ENCODE data around the gene ACADSB.

ACADSB gene

GRCh38 chr10:123008355-123009104 is at the start of gene ACADSB, which contains the start of gene IKZF5:
Gene ACADSB (plus strand): TSS chr10:123009006. CDS start chr10:123009030, 24 bp downstream.
Gene IKZF5 (minus strand): TSS chr10:123008795. CDS start chr10:122998625, 10,170 bp downstream.
- DNase-seq = peak; percentile 73

- DNase-seq = no peak
Measured at GRCh38 chr10:122962405-122962804, 46.4 kb upstream of the ACADSB start.

- no peak for DNase-seq
Measured at GRCh38 chr10:122966879-122967278, 41.9 kb upstream of the ACADSB start.

- DNase-seq = no peak
Measured at GRCh38 chr10:122968698-122969097, 40.1 kb upstream of the ACADSB start.

GRCh38 chr10:122974023-122974422 is 34.8 kb upstream of the ACADSB start:
- DNase-seq = no peak

- no peak for DNase-seq
Measured at GRCh38 chr10:122974543-122975064, 34.2 kb upstream of the ACADSB start.

GRCh38 chr10:122980209-122981065 is 28.4 kb upstream of the ACADSB start, which contains the start of gene PSTK:
Gene PSTK (plus strand): TSS chr10:122980401. CDS start chr10:122980480, 79 bp downstream.
- peak; percentile 64 for DNase-seq

GRCh38 chr10:122981066-122981464 is 27.7 kb upstream of the ACADSB start:
- no peak for DNase-seq

GRCh38 chr10:122983898-122984297 is 24.9 kb upstream of the ACADSB start:
- DNase-seq = no peak

- no peak for DNase-seq
Measured at GRCh38 chr10:122984708-122985107, 24.1 kb upstream of the ACADSB start.

GRCh38 chr10:122986335-122986734 is 22.5 kb upstream of the ACADSB start:
- no peak for DNase-seq

GRCh38 chr10:122988501-122988900 is 20.3 kb upstream of the ACADSB start:
- no peak for DNase-seq

- no peak for DNase-seq
Measured at GRCh38 chr10:122990278-122990677, 18.5 kb upstream of the ACADSB start.

GRCh38 chr10:122992031-122992585 is 16.7 kb upstream of the ACADSB start:
- DNase-seq = no peak

GRCh38 chr10:122993797-122994336 is 14.9 kb upstream of the ACADSB start:
- no peak for DNase-seq

GRCh38 chr10:122995936-122996335 is 12.9 kb upstream of the ACADSB start:
- no peak for DNase-seq

GRCh38 chr10:122997864-122998263 is 10.9 kb upstream of the ACADSB start:
- DNase-seq = no peak

GRCh38 chr10:122998360-122998917 is 10.4 kb upstream of the ACADSB start:
- no peak for DNase-seq

GRCh38 chr10:122998934-122999333 is 9.9 kb upstream of the ACADSB start:
- no peak for DNase-seq

- DNase-seq = no peak
Measured at GRCh38 chr10:122999347-122999746, 9.5 kb upstream of the ACADSB start.

GRCh38 chr10:123000155-123000554 is 8.7 kb upstream of the ACADSB start:
- DNase-seq = no peak

- no peak for DNase-seq
Measured at GRCh38 chr10:123001370-123001769, 7.4 kb upstream of the ACADSB start.

GRCh38 chr10:123004298-123004697 is 4.5 kb upstream of the ACADSB start:
- DNase-seq = no peak
